ENCODE data around the gene ANKS1B. TPM values are rescaled to one million over a fixed set of nuclear protein-coding genes. Genes with fewer than 3 reads are reported as not detected.

Gene ANKS1B
- total RNA-seq, 3 donors from 2014 or later (not counting 1 experiment from before 2014, with no cell fraction given) = not detected

GRCh38 chr12:99713946-99714520, 270.7 kb downstream of the ANKS1B start:
- Mint-ChIP-seq H3K27me3 (ENCODE audit: low read depth in 2 of 2) (no peaks in the 10 kb centered on the region), H3K4me3 (no peak overlapping the region), H3K4me1 (no peaks in the 10 kb centered on the region), H3K27ac (no peak overlapping the region), H3K9me3 (peaks cover 16 to 21% of the 10 kb centered on the region in 2 donors), H3K36me3 (no peaks in the 10 kb centered on the region)
- no peak overlapping the region for H3K27ac ChIP-seq (ENCODE audit: low read length)
- H3K36me3 ChIP-seq (ENCODE audit: control insufficient read depth, insufficient read depth, low read length) = no peaks in the 10 kb centered on the region
- H3K9me3 ChIP-seq (ENCODE audit: control insufficient read depth, insufficient read depth, low read length) = no peaks in the 10 kb centered on the region
- TF ChIP-seq CTCF (IDR thresholded peaks at IDR 0.05) = no peak
- intact Hi-C loops (cut with micrococcal nuclease) = no loop called here
- ATAC-seq = no peak
- H3K27me3 ChIP-seq (ENCODE audit: control insufficient read depth, insufficient read depth, low read length) = no peaks in the 10 kb centered on the region
- 75% methylated on average over 3 of the region's 3 CpGs for WGBS (ENCODE audit: insufficient coverage)
- H3K4me3 ChIP-seq (ENCODE audit: low read length) = no peak overlapping the region
- no peak for DNase-seq
- no peaks in the 10 kb centered on the region for H3K4me1 ChIP-seq (ENCODE audit: control insufficient read depth, insufficient read depth, low read length)

GRCh38 chr12:99712281-99712680, 272.5 kb downstream of the ANKS1B start:
- Mint-ChIP-seq H3K27me3 (ENCODE audit: low read depth in 2 of 2) (no peaks in the 10 kb centered on the region), H3K9me3 (peaks cover 16 to 21% of the 10 kb centered on the region in 2 donors), H3K27ac (no peak overlapping the region), H3K4me3 (no peak overlapping the region), H3K4me1 (no peaks in the 10 kb centered on the region), H3K36me3 (no peaks in the 10 kb centered on the region)
- DNase-seq (no peak), ATAC-seq (no peak)
- no peaks in the 10 kb centered on the region for H3K4me1 ChIP-seq (ENCODE audit: control insufficient read depth, insufficient read depth, low read length)
- H3K36me3 ChIP-seq (ENCODE audit: control insufficient read depth, insufficient read depth, low read length) = no peaks in the 10 kb centered on the region
- intact Hi-C loops (cut with micrococcal nuclease) = no loop called here
- no peak overlapping the region for H3K4me3 ChIP-seq (ENCODE audit: low read length)
- no peak for TF ChIP-seq CTCF (IDR thresholded peaks at IDR 0.05)
- H3K9me3 ChIP-seq (ENCODE audit: control insufficient read depth, insufficient read depth, low read length) = no peaks in the 10 kb centered on the region
- no peaks in the 10 kb centered on the region for H3K27me3 ChIP-seq (ENCODE audit: control insufficient read depth, insufficient read depth, low read length)
- H3K27ac ChIP-seq (ENCODE audit: low read length) = no peak overlapping the region

GRCh38 chr12:99711246-99711645, 273.5 kb downstream of the ANKS1B start:
- ATAC-seq (no peak), DNase-seq (no peak)
- H3K36me3 ChIP-seq (ENCODE audit: control insufficient read depth, insufficient read depth, low read length) = no peaks in the 10 kb centered on the region
- H3K9me3 ChIP-seq (ENCODE audit: control insufficient read depth, insufficient read depth, low read length) = no peaks in the 10 kb centered on the region
- H3K27me3 Mint-ChIP-seq (ENCODE audit: low read depth in 2 of 2) = no peaks in the 10 kb centered on the region
- no peaks in the 10 kb centered on the region for H3K4me1 Mint-ChIP-seq
- peaks cover 11 to 16% of the 10 kb centered on the region in 2 donors for H3K9me3 Mint-ChIP-seq
- H3K4me3 Mint-ChIP-seq = no peak overlapping the region
- no peak for TF ChIP-seq CTCF (IDR thresholded peaks at IDR 0.05)
- no peak overlapping the region for H3K27ac Mint-ChIP-seq
- no peaks in the 10 kb centered on the region for H3K36me3 Mint-ChIP-seq
- H3K27ac ChIP-seq (ENCODE audit: low read length) = no peak overlapping the region
- no peaks in the 10 kb centered on the region for H3K27me3 ChIP-seq (ENCODE audit: control insufficient read depth, insufficient read depth, low read length)
- no peak overlapping the region for H3K4me3 ChIP-seq (ENCODE audit: low read length)
- H3K4me1 ChIP-seq (ENCODE audit: control insufficient read depth, insufficient read depth, low read length) = no peaks in the 10 kb centered on the region
- intact Hi-C loops (cut with micrococcal nuclease) = no loop called here
- WGBS (ENCODE audit: insufficient coverage) = 67% methylated on average over 1 of the region's 1 CpG

- Histone ChIP-seq H3K27me3 (ENCODE audit: control insufficient read depth, insufficient read depth, low read length) (no peaks in the 10 kb centered on the region), H3K36me3 (ENCODE audit: control insufficient read depth, insufficient read depth, low read length) (no peaks in the 10 kb centered on the region), H3K4me3 (ENCODE audit: low read length) (no peak overlapping the region), H3K4me1 (ENCODE audit: control insufficient read depth, insufficient read depth, low read length) (no peaks in the 10 kb centered on the region), H3K9me3 (ENCODE audit: control insufficient read depth, insufficient read depth, low read length) (no peaks in the 10 kb centered on the region), H3K27ac (ENCODE audit: low read length) (no peak overlapping the region)
- peaks cover 15% of the 10 kb centered on the region in 2 donors for H3K9me3 Mint-ChIP-seq
- no peak for ATAC-seq
- H3K4me3 Mint-ChIP-seq = no peak overlapping the region
- TF ChIP-seq CTCF (IDR thresholded peaks at IDR 0.05) = no peak
- H3K4me1 Mint-ChIP-seq = no peaks in the 10 kb centered on the region
- no peaks in the 10 kb centered on the region for H3K36me3 Mint-ChIP-seq
- no peak for DNase-seq
- intact Hi-C loops (cut with micrococcal nuclease) = no loop called here
- no peaks in the 10 kb centered on the region for H3K27me3 Mint-ChIP-seq (ENCODE audit: low read depth in 2 of 2)
- no peak overlapping the region for H3K27ac Mint-ChIP-seq
Observed at GRCh38 chr12:99709619-99710018, 275.1 kb downstream of the ANKS1B start.

Measured in natural killer cell (primary cell).